ENCODE data around the gene MGAT4A.

Gene MGAT4A

DNA sequence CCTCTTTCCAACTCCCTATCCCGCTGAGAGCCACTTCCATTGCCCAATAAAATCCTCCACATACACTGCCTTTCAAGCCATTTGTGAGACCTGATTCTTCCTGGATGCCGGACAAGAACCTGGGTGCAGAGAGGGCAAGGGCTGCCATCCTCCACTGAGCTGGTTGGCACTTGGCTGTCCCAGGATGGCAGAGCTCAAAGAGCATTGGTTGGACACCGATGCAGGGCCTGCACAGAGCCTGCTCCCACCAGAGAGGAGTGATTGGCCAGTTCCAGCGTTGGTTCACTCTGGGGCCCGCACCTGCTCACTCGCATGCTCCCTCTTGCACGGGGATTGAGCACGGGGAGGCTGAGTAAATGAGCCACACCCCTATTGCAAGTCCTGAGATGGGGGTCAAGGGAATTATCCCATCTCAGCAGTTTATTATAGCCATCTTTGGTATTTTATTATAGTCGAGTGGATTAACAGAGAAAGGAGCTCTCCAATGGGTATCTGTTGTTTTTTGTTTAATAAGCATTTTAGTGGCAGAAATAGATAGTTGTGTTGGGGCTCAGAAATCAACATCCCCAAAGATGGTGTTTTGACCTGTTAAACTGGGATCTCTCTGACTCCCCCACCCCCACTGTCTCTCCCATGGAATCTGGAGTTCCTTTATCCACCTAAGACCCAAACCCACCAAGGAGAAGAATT is 19.8 kb upstream of the MGAT4A start:
- no peak for DNase-seq (ENCODE audit: low read depth)
- TF ChIP-seq, protein P1, sequence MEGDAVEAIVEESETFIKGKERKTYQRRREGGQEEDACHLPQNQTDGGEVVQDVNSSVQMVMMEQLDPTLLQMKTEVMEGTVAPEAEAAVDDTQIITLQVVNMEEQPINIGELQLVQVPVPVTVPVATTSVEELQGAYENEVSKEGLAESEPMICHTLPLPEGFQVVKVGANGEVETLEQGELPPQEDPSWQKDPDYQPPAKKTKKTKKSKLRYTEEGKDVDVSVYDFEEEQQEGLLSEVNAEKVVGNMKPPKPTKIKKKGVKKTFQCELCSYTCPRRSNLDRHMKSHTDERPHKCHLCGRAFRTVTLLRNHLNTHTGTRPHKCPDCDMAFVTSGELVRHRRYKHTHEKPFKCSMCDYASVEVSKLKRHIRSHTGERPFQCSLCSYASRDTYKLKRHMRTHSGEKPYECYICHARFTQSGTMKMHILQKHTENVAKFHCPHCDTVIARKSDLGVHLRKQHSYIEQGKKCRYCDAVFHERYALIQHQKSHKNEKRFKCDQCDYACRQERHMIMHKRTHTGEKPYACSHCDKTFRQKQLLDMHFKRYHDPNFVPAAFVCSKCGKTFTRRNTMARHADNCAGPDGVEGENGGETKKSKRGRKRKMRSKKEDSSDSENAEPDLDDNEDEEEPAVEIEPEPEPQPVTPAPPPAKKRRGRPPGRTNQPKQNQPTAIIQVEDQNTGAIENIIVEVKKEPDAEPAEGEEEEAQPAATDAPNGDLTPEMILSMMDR (IDR thresholded peaks at IDR 0.05; ENCODE audit: control insufficient read depth, extremely low read depth, insufficient read depth), result no peak
- H3K4me3 ChIP-seq (ENCODE audit: low read depth, low read length), result no peak overlapping the region

DNA sequence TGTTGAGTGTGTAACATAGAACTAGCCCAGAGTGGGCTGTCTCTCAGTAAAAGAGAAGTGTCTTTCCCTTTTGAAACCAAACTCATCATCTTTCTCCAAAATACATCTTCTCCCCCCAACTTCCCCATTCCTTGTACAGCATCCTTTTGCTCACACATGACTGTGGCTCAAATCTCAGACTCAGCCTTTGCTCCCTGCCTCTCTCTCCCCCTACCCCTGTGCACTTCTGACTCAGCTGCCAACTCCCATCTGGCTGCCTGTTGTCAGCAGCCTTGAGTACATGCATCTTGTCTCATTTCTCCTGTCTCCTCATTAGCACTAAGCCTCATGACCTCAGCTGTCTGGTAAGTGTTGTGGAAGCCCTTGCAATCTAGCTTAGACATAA is 18.1 kb upstream of the MGAT4A start:
- DNase-seq (ENCODE audit: low read depth), result no peak
- TF ChIP-seq, protein P1 (IDR thresholded peaks at IDR 0.05; ENCODE audit: control insufficient read depth, extremely low read depth, insufficient read depth), result no peak
- H3K4me3 ChIP-seq (ENCODE audit: low read depth, low read length), result no peak overlapping the region

DNA sequence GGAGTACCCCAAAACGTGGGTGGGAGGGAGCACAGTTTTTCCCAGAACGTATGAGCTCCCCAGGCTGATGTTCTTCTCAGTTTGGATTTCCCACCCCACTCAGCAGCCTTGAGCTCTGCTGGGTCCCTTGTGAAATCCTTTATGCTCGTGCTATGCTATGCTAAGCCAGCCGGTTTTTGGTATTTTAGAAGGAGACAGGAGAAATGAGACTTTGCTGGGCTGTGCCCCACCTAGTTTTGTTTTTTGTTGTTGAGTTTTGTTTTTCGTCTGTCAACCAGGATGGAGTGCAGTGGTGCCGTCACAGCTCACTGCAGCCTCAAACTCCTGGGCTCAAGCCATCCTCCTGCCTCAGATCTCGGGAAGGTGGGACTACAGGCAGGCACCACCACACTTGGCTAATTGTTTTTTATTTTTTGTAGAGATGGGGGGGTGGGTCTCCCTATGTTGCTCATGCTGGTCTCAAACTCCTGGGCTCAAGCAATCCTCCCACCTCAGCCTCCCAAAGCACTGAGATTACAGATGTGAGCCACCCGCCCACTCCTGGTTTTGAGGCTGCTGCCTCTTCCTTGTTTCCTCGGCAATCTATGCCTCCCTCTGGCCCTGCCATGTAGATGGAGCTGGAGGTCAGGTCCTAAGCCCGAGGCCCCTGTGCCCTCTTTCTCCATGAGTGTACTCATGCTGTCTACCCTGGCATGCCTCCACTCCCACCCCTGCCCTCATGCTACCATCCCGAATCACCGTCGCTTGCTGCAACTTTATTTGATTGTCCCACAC is 17.5 kb upstream of the MGAT4A start:
- no peak overlapping the region for H3K4me3 ChIP-seq (ENCODE audit: low read depth, low read length)
- TF ChIP-seq, protein P1 (IDR thresholded peaks at IDR 0.05; ENCODE audit: control insufficient read depth, extremely low read depth, insufficient read depth), result no peak
- no peak for DNase-seq (ENCODE audit: low read depth)

DNA sequence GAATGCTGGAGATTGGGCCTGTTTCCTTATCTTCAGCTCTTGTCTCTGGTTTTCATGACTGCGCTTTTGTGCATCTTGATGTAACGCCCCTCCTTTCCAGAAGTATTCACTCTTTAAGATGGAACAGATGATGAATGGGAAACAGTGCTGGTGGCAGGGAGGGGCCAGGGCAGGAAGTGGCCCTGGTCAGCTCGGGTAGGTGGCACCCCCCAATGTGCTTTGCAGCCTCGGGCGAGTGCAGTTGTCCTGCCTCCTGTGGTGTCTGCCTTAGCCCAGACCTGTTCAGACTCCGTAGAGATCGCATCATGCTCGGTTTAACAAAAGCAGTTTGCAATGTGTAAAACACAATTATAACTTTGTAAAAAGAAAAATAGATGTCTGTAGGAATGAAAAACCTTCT is 17.0 kb upstream of the MGAT4A start:
- H3K4me3 ChIP-seq (ENCODE audit: low read depth, low read length), result no peak overlapping the region
- TF ChIP-seq, protein P1 (IDR thresholded peaks at IDR 0.05; ENCODE audit: control insufficient read depth, extremely low read depth, insufficient read depth), result no peak
- no peak for DNase-seq (ENCODE audit: low read depth)

DNA sequence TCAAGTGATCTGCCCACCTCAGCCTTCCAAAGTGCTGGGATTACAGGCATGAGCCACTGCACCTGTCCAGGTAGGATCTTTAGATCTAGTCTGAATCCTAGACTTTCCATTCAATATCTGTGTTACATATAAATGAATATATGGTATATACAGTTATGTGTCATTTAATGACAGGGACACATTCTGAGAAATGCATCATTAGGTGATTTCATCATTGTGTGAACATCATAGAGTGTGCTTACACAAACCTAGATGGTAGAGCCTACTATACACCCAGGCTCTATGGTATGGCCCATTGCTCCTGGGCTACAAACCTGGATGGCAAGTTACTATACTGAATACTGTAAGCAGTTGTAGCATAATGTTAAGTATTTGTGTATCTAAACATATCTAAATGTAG is 15.5 kb upstream of the MGAT4A start:
- no peak for DNase-seq (ENCODE audit: low read depth)
- TF ChIP-seq, protein P1 (IDR thresholded peaks at IDR 0.05; ENCODE audit: control insufficient read depth, extremely low read depth, insufficient read depth), result no peak
- H3K4me3 ChIP-seq (ENCODE audit: low read depth, low read length), result no peak overlapping the region

DNA sequence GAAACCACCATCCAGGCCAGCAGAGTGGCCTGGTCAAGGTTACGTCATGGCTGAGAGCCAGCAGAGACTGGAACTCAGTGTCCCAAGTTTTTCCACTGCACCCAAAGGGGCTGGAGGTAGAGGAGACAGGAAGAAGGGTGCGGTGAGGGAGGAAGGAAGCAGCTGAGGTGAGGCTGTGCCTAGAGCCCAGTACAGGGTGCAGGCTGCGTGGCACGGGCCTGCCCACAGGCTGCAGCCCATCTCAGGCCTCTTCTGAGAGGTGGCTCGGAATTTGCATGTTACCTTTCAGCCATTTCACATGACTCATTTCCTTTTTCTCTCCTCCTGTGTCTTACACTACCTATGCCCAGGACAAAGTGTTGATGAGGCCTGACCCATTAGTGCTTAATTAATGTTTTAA is 13.7 kb upstream of the MGAT4A start:
- no peak for DNase-seq (ENCODE audit: low read depth)
- H3K4me3 ChIP-seq (ENCODE audit: low read depth, low read length), result no peak overlapping the region
- TF ChIP-seq, protein P1 (IDR thresholded peaks at IDR 0.05; ENCODE audit: control insufficient read depth, extremely low read depth, insufficient read depth), result no peak

All from LNCaP clone FGC (cell line).